GM18505 (cell line): ENCODE measurements around the gene RUVBL1.

Source experiments
- ATAC-seq: cut with Tn5 transposase; IDR thresholded peaks from one replicate; pipeline ENCODE4 v1.9.1; 2021; ENCODE audit not compliant: unreplicated experiment
- POLR2A ChIP-seq: IDR thresholded peaks from 4 replicates; pipeline ENCODE4 v1.6.1; 2011; ENCODE audit warnings: borderline replicate concordance; ENCODE audit not compliant: insufficient read depth, insufficient read length; ENCODE audit errors: extremely low read depth

The RUVBL1 gene

GRCh38 chr3:128152419-128153155 is 29.0 kb upstream of the RUVBL1 start:
- no peak for TF ChIP-seq POLR2A
- ATAC-seq: no peak

- no peak for ATAC-seq
These were observed 28.2 kb upstream of the RUVBL1 start for GRCh38 chr3:128151758-128152274.

GRCh38 chr3:128149650-128150049 is 26.0 kb upstream of the RUVBL1 start:
- no peak for ATAC-seq
- TF ChIP-seq POLR2A: no peak

More at GRCh38 chr3:128151758-128152274, 28.2 kb upstream of the RUVBL1 start:
- TF ChIP-seq POLR2A: no peak

- ATAC-seq: no peak
- TF ChIP-seq POLR2A: no peak
These were observed 22.6 kb upstream of the RUVBL1 start for GRCh38 chr3:128146201-128146600.

- no peak for ATAC-seq
These were observed 21.7 kb upstream of the RUVBL1 start for GRCh38 chr3:128145279-128145678.

GRCh38 chr3:128144512-128145187 is 21.0 kb upstream of the RUVBL1 start:
- no peak for TF ChIP-seq POLR2A
- no peak for ATAC-seq

More at GRCh38 chr3:128145279-128145678, 21.7 kb upstream of the RUVBL1 start:
- no peak for TF ChIP-seq POLR2A

- TF ChIP-seq POLR2A: no peak
- ATAC-seq: no peak
These were observed 19.9 kb upstream of the RUVBL1 start for GRCh38 chr3:128143496-128143895.

- ATAC-seq: no peak
- no peak for TF ChIP-seq POLR2A
These were observed 9.8 kb upstream of the RUVBL1 start for GRCh38 chr3:128133273-128133883.

GRCh38 chr3:128131897-128132646 is 8.5 kb upstream of the RUVBL1 start:
- no peak for ATAC-seq
- no peak for TF ChIP-seq POLR2A

- TF ChIP-seq POLR2A: no peak
- ATAC-seq: no peak
These were observed 4.6 kb upstream of the RUVBL1 start for GRCh38 chr3:128128251-128128650.

GRCh38 chr3:128127236-128127635 is 3.6 kb upstream of the RUVBL1 start:
- TF ChIP-seq POLR2A: no peak
- no peak for ATAC-seq

GRCh38 chr3:128123156-128123537 is 465 bp downstream of the RUVBL1 start:
- ATAC-seq: no peak
- no peak for TF ChIP-seq POLR2A

- ATAC-seq: no peak
- no peak for TF ChIP-seq POLR2A
These were observed 1.6 kb downstream of the RUVBL1 start for GRCh38 chr3:128122013-128122412.

- no peak for ATAC-seq
- no peak for TF ChIP-seq POLR2A
These were observed 9.5 kb downstream of the RUVBL1 start for GRCh38 chr3:128113817-128114794.
